ENCODE data around the gene MYOCOS. TPM values are rescaled to one million over a fixed set of nuclear protein-coding genes. Genes with fewer than 3 reads are reported as not detected.

The MYOCOS gene
- total RNA-seq, 1 experiment from 2014 or later: not detected

DNA sequence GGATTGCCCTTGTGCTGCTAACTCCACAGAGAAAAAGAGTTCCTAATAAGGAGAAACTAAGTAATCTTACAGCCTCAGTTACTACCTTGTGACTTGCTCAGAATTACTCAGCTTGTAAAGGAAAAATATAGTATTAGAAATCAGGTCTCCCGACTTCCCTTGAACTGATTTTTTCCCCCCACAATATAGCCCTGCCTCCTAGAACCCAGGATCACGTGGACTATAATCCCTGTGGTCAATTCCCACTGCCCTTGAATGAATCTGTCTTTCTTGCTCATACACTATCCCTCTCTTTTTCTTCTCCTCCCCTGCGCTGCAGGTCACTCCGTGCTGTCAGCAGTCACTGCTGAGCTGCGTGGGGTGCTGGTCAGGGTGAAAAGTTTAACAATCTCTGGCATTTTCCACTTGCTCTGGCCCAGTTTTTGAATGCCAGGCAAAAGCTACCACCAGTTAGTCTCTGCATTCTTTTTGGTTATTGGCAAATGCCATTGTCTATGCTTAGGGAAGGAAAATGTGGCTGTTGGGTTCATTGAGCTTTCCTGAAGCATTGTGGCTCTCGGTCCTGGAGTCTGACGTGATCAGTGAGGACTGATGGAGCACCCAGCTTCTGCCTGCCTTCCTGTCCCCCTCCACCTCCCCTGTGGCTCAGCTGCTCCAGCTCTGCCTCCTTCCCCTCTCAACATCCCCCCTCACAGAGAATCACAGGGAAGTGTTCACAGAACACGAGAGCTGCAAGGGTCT is 32.3 kb downstream of the MYOCOS start:
- Histone ChIP-seq H3K4me3 (ENCODE audit: low read length) (no peak overlapping the region), H4K20me1 (ENCODE audit: low read length) (no peaks in the 10 kb centered on the region), H2AFZ (ENCODE audit: low read length) (peak overlapping the region; percentile 20), H3K27me3 (ENCODE audit: low read length) (peaks cover 41% of the 10 kb centered on the region), H3K27ac (ENCODE audit: low read length) (no peak overlapping the region), H3K9me2 (replicated peaks; ENCODE audit: low read length) (no peaks in the 10 kb centered on the region), H3K79me2 (ENCODE audit: low read length) (no peaks in the 10 kb centered on the region), H3K36me3 (ENCODE audit: low read depth, low read length) (no peaks in the 10 kb centered on the region), H3K4me1 (ENCODE audit: insufficient read depth, low read length) (peaks cover 8% of the 10 kb centered on the region), H3K4me2 (ENCODE audit: low read length) (peak overlapping the region; percentile 19), H3K9ac (ENCODE audit: low read length) (no peak overlapping the region), H3K9me3 (ENCODE audit: low read length) (no peaks in the 10 kb centered on the region), H3F3A (ENCODE audit: low read length, unreplicated experiment) (no peaks in the 10 kb centered on the region)
- DNase-seq (no peak), ATAC-seq (peak; percentile 7; the same call in 1 of the 2 replicates)
- TF ChIP-seq CTCF (conservative IDR thresholded peaks at IDR 0.05; ENCODE audit: low read depth, low read length) (no peak), EZH2phosphoT487 (IDR thresholded peaks at IDR 0.05; ENCODE audit: borderline replicate concordance, low read length) (no peak), EZH2 (IDR thresholded peaks at IDR 0.05; ENCODE audit: low read length, unreplicated experiment) (no peak)
- ChIA-PET CTCF (interaction anchor here (0.6 to 1.1 kb wide), 3 partner anchors 10 to 348 kb away, joined by 3 to 4 read pairs (median 3); no protein-coding TSS in a partner anchor), POLR2A (ENCODE audit: unreplicated experiment) (interaction anchor here (0.6 kb wide), 1 partner anchor 10 kb away, joined by 3 read pairs; no protein-coding TSS in a partner anchor)
- BruUV-seq (replicated peaks): no TSS peak
- intact Hi-C loops (cut with micrococcal nuclease): no loop called here

DNA sequence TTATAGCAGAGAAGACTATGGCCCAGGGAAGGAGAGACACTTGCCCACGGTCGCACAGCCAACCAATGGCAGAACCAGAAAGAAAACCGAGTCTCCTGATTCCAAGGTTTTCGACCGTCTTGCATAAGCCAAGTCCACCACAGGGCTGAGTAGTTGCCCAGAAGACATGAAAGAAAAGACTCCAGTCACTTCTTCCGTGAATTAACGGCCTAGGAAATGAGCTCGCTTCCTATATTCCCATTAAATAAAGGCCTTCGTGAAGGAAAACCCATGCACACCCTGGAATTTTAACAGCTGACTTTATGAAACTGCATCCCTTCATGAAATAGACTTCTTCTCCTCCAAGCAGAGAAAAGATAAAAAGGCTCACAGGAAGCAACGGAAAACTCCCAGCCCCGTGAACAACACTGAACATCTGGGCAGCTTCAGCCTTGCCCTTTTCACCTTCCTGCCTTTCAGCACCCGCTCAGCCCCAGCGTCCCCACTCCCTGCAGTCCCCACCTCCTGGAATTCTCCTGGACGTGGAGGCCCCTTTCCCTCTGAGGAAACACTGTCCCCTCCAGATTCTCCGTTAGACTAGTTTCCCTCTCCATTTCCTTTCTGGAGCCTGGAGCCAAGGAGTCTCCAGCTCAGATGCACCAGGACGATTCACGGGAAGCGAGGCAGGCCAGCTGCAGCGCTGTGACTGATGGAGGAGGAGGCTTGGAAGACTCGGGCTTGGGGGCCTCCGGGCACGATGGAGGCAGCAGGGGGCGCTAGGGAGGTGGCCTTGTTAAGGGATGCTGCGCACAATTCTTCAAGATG is 33.1 kb downstream of the MYOCOS start:
- BruUV-seq (replicated peaks): no TSS peak

More for the DNA sequence above, 33.1 kb downstream of the MYOCOS start:
- DNase-seq: peak; percentile 48
- Histone ChIP-seq H3K27ac (ENCODE audit: low read length) (no peak overlapping the region), H3K79me2 (ENCODE audit: low read length) (no peaks in the 10 kb centered on the region), H4K20me1 (ENCODE audit: low read length) (no peaks in the 10 kb centered on the region), H3K27me3 (ENCODE audit: low read length) (peaks cover 36% of the 10 kb centered on the region), H2AFZ (ENCODE audit: low read length) (no peak overlapping the region), H3K36me3 (ENCODE audit: low read depth, low read length) (no peaks in the 10 kb centered on the region), H3K4me2 (ENCODE audit: low read length) (no peak overlapping the region), H3K9me2 (replicated peaks; ENCODE audit: low read length) (no peaks in the 10 kb centered on the region), H3F3A (ENCODE audit: low read length, unreplicated experiment) (no peaks in the 10 kb centered on the region), H3K9me3 (ENCODE audit: low read length) (no peaks in the 10 kb centered on the region), H3K9ac (ENCODE audit: low read length) (no peak overlapping the region), H3K4me1 (ENCODE audit: insufficient read depth, low read length) (peaks cover 8% of the 10 kb centered on the region), H3K4me3 (ENCODE audit: low read length) (no peak overlapping the region)
- intact Hi-C loops (cut with micrococcal nuclease): no loop called here
- ATAC-seq: no peak
- TF ChIP-seq CTCF (conservative IDR thresholded peaks at IDR 0.05; ENCODE audit: low read depth, low read length) (peak; percentile 92), EZH2 (IDR thresholded peaks at IDR 0.05; ENCODE audit: low read length, unreplicated experiment) (no peak)
- ChIA-PET CTCF (interaction anchor here (0.6 to 1.1 kb wide), 3 partner anchors 10 to 348 kb away, joined by 3 to 4 read pairs (median 3); no protein-coding TSS in a partner anchor), POLR2A (ENCODE audit: unreplicated experiment) (interaction anchor here (0.5 kb wide), 1 partner anchor 1561 kb away, joined by 3 read pairs; no protein-coding TSS in a partner anchor)
